ENCODE data around the gene EIPR1. TPM values are rescaled to one million over a fixed set of nuclear protein-coding genes. Genes with fewer than 3 reads are reported as not detected.

EIPR1 gene
- total and polyA plus RNA-seq, 2 donors (not counting 1 experiment from before 2014, with no cell fraction given), result 22.3 to 23.9 TPM

GRCh38 chr2:3202926-3203325 is 174.7 kb downstream of the EIPR1 start:
- no peak overlapping the region for H3K4me3 ChIP-seq (replicated peaks in 1 of 4; ENCODE audit: control extremely low read depth in 1 of 4, insufficient read depth in 1 of 4, low read depth in 3 of 4, low read length in 4 of 4)
- TF ChIP-seq EZH2 (IDR thresholded peaks at IDR 0.05; ENCODE audit: low read length, missing control alignments) (no peak), CTCF (conservative IDR thresholded peaks at IDR 0.05 in 1 of 2, IDR thresholded peaks at IDR 0.05 in 1 of 2; ENCODE audit: low read depth in 1 of 2, low read length in 2 of 2) (no peak)
- H3K9me3 ChIP-seq (ENCODE audit: control insufficient read depth, insufficient read depth, low read depth, low read length), result no peaks in the 10 kb centered on the region
- H3K4me1 ChIP-seq (ENCODE audit: control insufficient read depth, extremely low read depth, insufficient read depth, low read length), result no peaks in the 10 kb centered on the region
- H3K9ac ChIP-seq (ENCODE audit: insufficient read depth, low read length), result no peak overlapping the region
- H3K4me2 ChIP-seq (ENCODE audit: extremely low read depth, insufficient read depth, low read length), result no peak overlapping the region
- DNase-seq (ENCODE audit: low read depth in 2 of 2), result no peak
- H3K36me3 ChIP-seq (ENCODE audit: control insufficient read depth, insufficient read depth, low read length), result no peaks in the 10 kb centered on the region
- H4K20me1 ChIP-seq (ENCODE audit: control insufficient read depth, extremely low read depth, insufficient read depth, low read length), result no peaks in the 10 kb centered on the region
- no peak overlapping the region for H3K27ac ChIP-seq (ENCODE audit: insufficient read depth, low read length)
- H2AFZ ChIP-seq (ENCODE audit: low read length), result no peak overlapping the region
- no peaks in the 10 kb centered on the region for H3K27me3 ChIP-seq (ENCODE audit: control insufficient read depth, insufficient read depth, low read length)
- H3K79me2 ChIP-seq (ENCODE audit: control insufficient read depth, insufficient read depth, low read length), result no peaks in the 10 kb centered on the region

GRCh38 chr2:3201281-3201680 is 176.3 kb downstream of the EIPR1 start:
- Histone ChIP-seq H3K9me3 (ENCODE audit: control insufficient read depth, insufficient read depth, low read depth, low read length) (no peaks in the 10 kb centered on the region), H3K9ac (ENCODE audit: insufficient read depth, low read length) (no peak overlapping the region), H3K4me2 (ENCODE audit: extremely low read depth, insufficient read depth, low read length) (no peak overlapping the region), H3K4me1 (ENCODE audit: control insufficient read depth, extremely low read depth, insufficient read depth, low read length) (no peaks in the 10 kb centered on the region), H3K79me2 (ENCODE audit: control insufficient read depth, insufficient read depth, low read length) (no peaks in the 10 kb centered on the region), H4K20me1 (ENCODE audit: control insufficient read depth, extremely low read depth, insufficient read depth, low read length) (no peaks in the 10 kb centered on the region), H3K27ac (ENCODE audit: insufficient read depth, low read length) (no peak overlapping the region), H3K4me3 (replicated peaks in 1 of 4; ENCODE audit: control extremely low read depth in 1 of 4, insufficient read depth in 1 of 4, low read depth in 3 of 4, low read length in 4 of 4) (no peak overlapping the region), H3K27me3 (ENCODE audit: control insufficient read depth, insufficient read depth, low read length) (no peaks in the 10 kb centered on the region), H3K36me3 (ENCODE audit: control insufficient read depth, insufficient read depth, low read length) (no peaks in the 10 kb centered on the region), H2AFZ (ENCODE audit: low read length) (no peak overlapping the region)
- no peak for TF ChIP-seq EZH2 (IDR thresholded peaks at IDR 0.05; ENCODE audit: low read length, missing control alignments)
- no peak for TF ChIP-seq CTCF (conservative IDR thresholded peaks at IDR 0.05 in 1 of 2, IDR thresholded peaks at IDR 0.05 in 1 of 2; ENCODE audit: low read depth in 1 of 2, low read length in 2 of 2)
- no peak for DNase-seq (ENCODE audit: low read depth in 2 of 2)

- Histone ChIP-seq H3K9ac (ENCODE audit: insufficient read depth, low read length) (no peak overlapping the region), H2AFZ (ENCODE audit: low read length) (no peak overlapping the region), H4K20me1 (ENCODE audit: control insufficient read depth, extremely low read depth, insufficient read depth, low read length) (no peaks in the 10 kb centered on the region), H3K4me1 (ENCODE audit: control insufficient read depth, extremely low read depth, insufficient read depth, low read length) (no peaks in the 10 kb centered on the region), H3K27ac (ENCODE audit: insufficient read depth, low read length) (no peak overlapping the region), H3K9me3 (ENCODE audit: control insufficient read depth, insufficient read depth, low read depth, low read length) (no peaks in the 10 kb centered on the region), H3K27me3 (ENCODE audit: control insufficient read depth, insufficient read depth, low read length) (no peaks in the 10 kb centered on the region), H3K79me2 (ENCODE audit: control insufficient read depth, insufficient read depth, low read length) (no peaks in the 10 kb centered on the region), H3K4me3 (replicated peaks in 1 of 4; ENCODE audit: control extremely low read depth in 1 of 4, insufficient read depth in 1 of 4, low read depth in 3 of 4, low read length in 4 of 4) (no peak overlapping the region), H3K4me2 (ENCODE audit: extremely low read depth, insufficient read depth, low read length) (no peak overlapping the region), H3K36me3 (ENCODE audit: control insufficient read depth, insufficient read depth, low read length) (no peaks in the 10 kb centered on the region)
- TF ChIP-seq EZH2 (IDR thresholded peaks at IDR 0.05; ENCODE audit: low read length, missing control alignments) (no peak), CTCF (conservative IDR thresholded peaks at IDR 0.05 in 1 of 2, IDR thresholded peaks at IDR 0.05 in 1 of 2; ENCODE audit: low read depth in 1 of 2, low read length in 2 of 2) (no peak)
- DNase-seq (ENCODE audit: low read depth in 2 of 2), result peak in 1 of 2 donors; percentile 62
Observed at GRCh38 chr2:3200420-3200939, 177.1 kb downstream of the EIPR1 start.
